Measurements from ENCODE around the gene MRPL10.

Gene MRPL10

DNA sequence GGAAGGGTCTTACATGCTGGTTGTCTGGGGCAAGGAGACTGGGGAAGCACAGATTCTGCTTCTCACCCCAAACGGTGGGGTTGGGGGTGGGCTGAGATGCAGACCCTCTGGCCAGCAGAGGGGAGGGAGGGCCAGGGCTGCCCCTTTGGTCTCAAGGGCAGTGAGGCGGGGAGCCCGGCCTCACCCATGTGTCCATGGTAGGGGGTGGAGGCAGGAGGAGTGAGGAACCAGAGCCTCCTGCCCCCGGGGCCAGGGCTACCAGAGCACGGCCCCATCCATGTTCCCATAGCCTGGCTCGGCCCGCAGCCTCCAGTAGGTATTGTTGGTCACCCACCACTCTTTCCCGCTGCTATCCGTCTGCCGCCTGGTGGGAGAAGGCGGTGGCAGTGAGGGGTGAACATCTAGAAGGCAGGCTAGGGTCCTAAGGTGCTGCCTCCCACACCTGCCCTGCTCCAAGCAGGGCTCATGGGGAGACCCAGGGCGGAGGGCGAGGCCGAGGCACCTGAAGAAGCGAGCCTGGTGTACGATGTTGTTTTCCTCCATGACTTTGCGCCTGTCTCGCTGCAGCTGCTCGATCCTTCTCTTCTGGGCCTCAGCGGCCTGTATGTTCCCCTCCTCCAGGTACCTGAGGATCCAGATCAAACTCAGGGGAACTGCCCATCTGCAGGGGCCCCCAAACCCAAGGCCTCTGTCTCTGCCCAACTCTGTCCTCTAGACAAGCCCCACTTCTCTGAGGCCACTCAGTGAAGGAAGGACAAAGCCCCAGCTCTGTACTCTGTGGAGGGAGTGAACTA lies 23.1 kb downstream of the MRPL10 start:
- H3K36me3 Mint-ChIP-seq: peaks cover 35% of the 10 kb centered on the region
- no peaks in the 10 kb centered on the region for H3K4me1 Mint-ChIP-seq
- DNase-seq (ENCODE audit: low spot score in 2 of 2) (no peak), ATAC-seq (ENCODE audit: low read depth) (no peak)
- no peaks in the 10 kb centered on the region for H3K27me3 Mint-ChIP-seq
- H3K4me3 Mint-ChIP-seq: no peak overlapping the region
- H3K9me3 Mint-ChIP-seq: no peaks in the 10 kb centered on the region
- no peak overlapping the region for H3K27ac Mint-ChIP-seq

DNA sequence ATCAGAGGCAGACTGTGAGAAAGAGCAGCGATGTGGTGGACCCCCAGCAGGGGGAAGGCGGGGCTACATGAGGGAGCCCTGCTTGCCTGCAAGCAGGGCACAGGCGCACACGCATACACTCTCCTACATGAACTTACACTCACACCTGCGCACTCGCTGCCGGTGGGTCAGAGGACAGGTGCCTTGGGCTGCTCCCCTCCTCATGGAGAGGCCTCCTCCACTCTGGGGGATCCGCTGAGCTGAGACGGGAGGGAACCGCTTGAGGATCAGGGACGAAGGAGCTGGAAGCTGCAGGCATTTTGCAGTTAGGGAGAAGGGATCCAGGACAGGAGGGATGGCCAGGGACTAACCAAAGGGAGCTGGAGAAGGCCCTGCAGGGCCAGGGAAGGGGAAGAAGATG lies 23.9 kb downstream of the MRPL10 start:
- no peak for DNase-seq (ENCODE audit: low spot score in 2 of 2)
- H3K4me1 Mint-ChIP-seq: no peaks in the 10 kb centered on the region
- no peak overlapping the region for H3K4me3 Mint-ChIP-seq
- H3K9me3 Mint-ChIP-seq: no peaks in the 10 kb centered on the region
- no peak overlapping the region for H3K27ac Mint-ChIP-seq
- H3K27me3 Mint-ChIP-seq: no peaks in the 10 kb centered on the region
- H3K36me3 Mint-ChIP-seq: peaks cover 30% of the 10 kb centered on the region
- ATAC-seq (ENCODE audit: low read depth): no peak

DNA sequence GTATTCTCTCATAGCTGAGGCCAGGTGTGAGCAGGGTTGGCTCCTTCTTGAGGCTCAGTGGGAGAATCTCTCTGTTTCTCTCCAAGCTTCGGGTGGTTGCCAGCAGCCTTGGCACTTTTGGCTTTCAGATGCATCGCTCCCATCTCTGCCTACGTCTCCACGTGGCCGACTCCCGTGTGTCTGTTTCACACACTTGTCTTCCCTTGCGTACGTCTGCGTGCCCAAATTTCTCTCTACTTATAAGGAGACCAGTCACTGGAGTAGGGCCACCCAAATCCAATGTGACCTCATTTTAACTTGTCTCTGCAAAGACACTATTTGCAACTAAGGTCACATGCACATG lies 24.5 kb downstream of the MRPL10 start:
- H3K27ac Mint-ChIP-seq: no peak overlapping the region
- H3K4me3 Mint-ChIP-seq: no peak overlapping the region
- no peaks in the 10 kb centered on the region for H3K27me3 Mint-ChIP-seq
- no peaks in the 10 kb centered on the region for H3K4me1 Mint-ChIP-seq
- ATAC-seq (ENCODE audit: low read depth): no peak
- no peak for DNase-seq (ENCODE audit: low spot score in 2 of 2)
- H3K36me3 Mint-ChIP-seq: peaks cover 25% of the 10 kb centered on the region
- no peaks in the 10 kb centered on the region for H3K9me3 Mint-ChIP-seq

DNA sequence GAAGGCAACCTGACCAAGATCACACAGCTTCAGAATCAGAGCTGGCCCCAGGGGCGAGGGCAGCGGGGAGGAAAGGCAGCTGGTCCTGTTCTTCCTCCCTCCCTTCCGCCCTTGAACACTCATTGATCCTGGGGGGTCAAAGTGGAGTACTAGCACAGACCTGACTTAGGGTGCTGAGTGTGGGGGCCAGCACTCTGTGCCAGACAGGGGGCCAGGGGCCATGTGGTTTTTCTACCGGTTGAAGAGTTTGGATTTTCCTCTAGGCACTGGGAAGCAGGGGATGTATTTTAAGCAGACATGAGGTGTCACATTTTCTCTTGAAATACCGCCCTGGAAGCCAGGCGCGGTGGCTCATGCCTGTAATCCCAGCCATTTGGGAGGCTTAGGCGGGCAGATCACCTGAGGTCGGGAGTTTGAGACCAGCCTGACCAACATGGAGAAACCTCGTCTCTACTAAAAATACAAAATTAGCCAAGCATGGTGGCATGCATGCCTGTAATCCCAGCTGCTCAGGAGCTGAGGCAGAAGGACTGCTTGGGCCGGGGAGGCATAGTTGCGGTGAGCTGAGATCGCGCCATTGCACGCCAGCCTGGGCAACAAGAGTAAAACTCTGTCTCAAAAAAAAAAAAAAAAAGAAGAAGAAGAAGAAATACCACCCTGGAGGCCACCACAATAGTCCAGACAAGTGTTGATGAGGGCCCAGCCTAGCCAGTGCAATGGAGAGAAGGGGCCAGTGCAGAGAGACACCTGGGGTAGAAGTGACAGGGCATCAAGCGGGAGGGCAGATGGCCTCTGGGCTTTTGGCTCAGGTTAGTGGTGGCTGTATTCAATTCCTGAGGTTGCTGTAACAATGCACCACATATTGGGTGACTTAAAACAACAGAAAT lies 25.1 kb downstream of the MRPL10 start:
- Mint-ChIP-seq H3K9me3 (no peaks in the 10 kb centered on the region), H3K27ac (no peak overlapping the region), H3K27me3 (no peaks in the 10 kb centered on the region), H3K36me3 (peaks cover 22% of the 10 kb centered on the region), H3K4me3 (no peak overlapping the region), H3K4me1 (no peaks in the 10 kb centered on the region)
- DNase-seq (ENCODE audit: low spot score in 2 of 2) (no peak), ATAC-seq (ENCODE audit: low read depth) (no peak)

DNA sequence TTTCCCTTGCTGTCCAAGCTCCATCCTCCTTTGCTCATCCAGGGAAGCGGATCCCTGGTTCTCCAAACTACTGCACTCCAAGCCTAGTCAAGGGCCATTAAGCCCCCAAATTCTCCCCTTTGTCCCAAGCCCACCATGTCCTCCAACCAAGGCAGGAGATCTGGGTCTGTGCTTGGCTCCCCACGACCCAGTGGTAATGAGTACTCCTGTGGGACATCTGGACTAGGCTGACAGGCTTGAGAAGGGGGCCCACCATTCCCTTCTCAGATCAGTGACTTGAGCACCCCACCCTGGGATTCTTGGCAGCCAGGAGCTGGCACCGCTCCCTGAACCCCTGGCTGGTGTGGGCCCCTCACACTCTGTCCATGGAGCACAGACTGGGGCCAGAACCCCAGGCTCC lies 26.9 kb downstream of the MRPL10 start:
- no peak overlapping the region for H3K27ac Mint-ChIP-seq
- H3K9me3 Mint-ChIP-seq: no peaks in the 10 kb centered on the region
- DNase-seq (ENCODE audit: low spot score in 2 of 2) (no peak), ATAC-seq (ENCODE audit: low read depth) (no peak)
- no peaks in the 10 kb centered on the region for H3K4me1 Mint-ChIP-seq
- H3K27me3 Mint-ChIP-seq: no peaks in the 10 kb centered on the region
- no peak overlapping the region for H3K4me3 Mint-ChIP-seq
- peaks cover 10% of the 10 kb centered on the region for H3K36me3 Mint-ChIP-seq

DNA sequence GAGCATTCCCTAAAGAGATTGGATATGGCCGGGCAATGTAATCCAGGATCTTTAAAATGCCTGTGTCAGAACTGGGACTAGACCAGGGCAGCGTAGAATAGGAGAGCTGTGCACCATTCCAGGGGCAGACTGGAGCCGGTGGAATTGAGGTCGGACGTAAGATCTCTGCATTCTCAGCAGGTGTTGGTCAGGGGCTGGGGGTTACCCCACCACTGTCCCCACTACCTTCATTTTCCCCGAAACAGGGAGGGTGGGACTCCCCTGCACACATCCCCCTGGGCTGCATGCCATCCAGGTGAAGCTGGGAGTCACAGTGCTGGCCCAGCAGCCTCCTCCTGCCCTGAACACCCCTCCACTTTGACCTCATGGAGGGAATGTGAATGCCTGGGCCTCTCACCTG lies 27.6 kb downstream of the MRPL10 start:
- ATAC-seq (ENCODE audit: low read depth): no peak
- H3K27me3 Mint-ChIP-seq: no peaks in the 10 kb centered on the region
- H3K27ac Mint-ChIP-seq: no peak overlapping the region
- H3K9me3 Mint-ChIP-seq: no peaks in the 10 kb centered on the region
- no peak overlapping the region for H3K4me3 Mint-ChIP-seq
- peaks cover 10% of the 10 kb centered on the region for H3K36me3 Mint-ChIP-seq
- H3K4me1 Mint-ChIP-seq: no peaks in the 10 kb centered on the region
- no peak for DNase-seq (ENCODE audit: low spot score in 2 of 2)

DNA sequence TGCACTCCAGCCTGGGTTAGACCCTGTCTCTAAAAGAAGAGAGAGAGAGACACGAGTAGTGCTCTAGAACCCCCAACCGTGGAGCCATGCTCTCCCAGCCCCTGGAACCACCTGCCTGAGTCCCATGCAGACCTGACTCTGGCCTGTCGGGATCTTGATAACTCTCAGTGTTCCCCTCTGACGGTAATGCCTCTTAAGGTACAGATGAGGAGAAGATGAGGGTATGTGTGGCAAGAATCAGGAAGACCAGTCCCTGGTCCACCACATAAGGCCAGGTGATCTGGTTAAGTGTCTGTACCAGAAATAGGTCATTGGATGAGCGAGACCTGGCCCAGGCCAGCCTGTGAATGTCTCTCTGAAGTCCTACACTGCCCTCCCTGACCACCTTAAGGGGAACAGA lies 28.1 kb downstream of the MRPL10 start:
- Mint-ChIP-seq H3K27ac (no peak overlapping the region), H3K27me3 (no peaks in the 10 kb centered on the region), H3K36me3 (peaks cover 9% of the 10 kb centered on the region), H3K9me3 (no peaks in the 10 kb centered on the region), H3K4me3 (no peak overlapping the region), H3K4me1 (no peaks in the 10 kb centered on the region)
- no peak for ATAC-seq (ENCODE audit: low read depth)
- DNase-seq (ENCODE audit: low spot score in 2 of 2): no peak

DNA sequence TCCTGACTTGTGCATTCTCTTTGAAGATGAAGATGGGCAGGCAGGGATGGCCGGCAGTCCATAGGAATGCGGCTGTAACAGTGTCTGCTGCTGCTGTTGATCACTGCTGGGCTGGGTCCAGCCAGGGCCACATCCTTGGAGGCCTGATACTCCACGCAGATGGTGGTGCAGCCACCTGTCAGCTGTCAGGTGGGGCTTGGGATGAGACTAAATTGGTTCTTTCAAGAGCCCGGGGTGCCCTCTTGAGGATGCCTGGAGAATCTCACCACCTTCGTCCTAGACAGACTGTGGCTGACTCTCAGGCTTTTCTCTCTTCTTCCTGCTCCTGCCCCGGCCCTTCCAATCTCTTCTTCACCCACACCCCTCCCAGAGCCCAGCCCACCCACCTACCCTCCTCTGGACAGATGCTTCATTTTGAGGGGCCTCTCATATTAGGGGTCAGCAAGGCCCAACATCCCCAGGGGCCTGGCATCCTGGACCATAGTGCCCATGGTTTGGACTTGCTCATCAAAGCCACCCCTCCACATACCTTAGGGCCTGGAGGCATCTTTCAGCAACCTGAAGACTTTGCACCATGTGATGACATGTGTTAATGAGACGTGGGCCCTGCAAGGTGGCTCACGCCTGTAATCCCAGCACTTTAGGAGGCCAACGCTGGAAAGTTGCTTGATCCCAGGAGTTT lies 28.9 kb downstream of the MRPL10 start:
- no peak overlapping the region for H3K4me3 Mint-ChIP-seq
- peaks cover 5% of the 10 kb centered on the region for H3K36me3 Mint-ChIP-seq
- peaks cover 3% of the 10 kb centered on the region for H3K27me3 Mint-ChIP-seq
- H3K27ac Mint-ChIP-seq: no peak overlapping the region
- DNase-seq (ENCODE audit: low spot score in 2 of 2): peak; percentile 51 to 55
- no peaks in the 10 kb centered on the region for H3K4me1 Mint-ChIP-seq
- H3K9me3 Mint-ChIP-seq: no peaks in the 10 kb centered on the region
- peak; percentile 97 for ATAC-seq (ENCODE audit: low read depth)

DNA sequence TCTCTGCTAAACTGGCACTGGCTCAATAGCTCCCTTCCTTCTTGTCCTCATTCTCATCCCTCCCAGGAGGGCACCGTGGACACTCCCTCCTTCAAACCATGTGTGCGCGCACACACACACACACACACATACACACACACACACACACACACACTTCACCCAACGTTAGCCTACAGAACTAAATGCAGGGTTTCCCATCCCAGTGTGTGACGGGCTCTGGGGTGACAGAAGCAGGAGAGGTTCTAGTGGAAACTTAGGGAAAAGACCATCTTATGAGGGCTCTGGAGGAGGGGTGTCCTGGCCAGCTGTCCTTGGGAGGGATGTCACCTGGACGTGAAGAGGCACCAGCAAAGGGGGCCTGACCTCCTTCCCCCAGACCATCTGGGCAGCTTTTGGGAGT lies 29.4 kb downstream of the MRPL10 start:
- Mint-ChIP-seq H3K27me3 (peaks cover 5% of the 10 kb centered on the region), H3K36me3 (peaks cover under 1% of the 10 kb centered on the region), H3K9me3 (no peaks in the 10 kb centered on the region), H3K4me3 (no peak overlapping the region), H3K27ac (no peak overlapping the region), H3K4me1 (no peaks in the 10 kb centered on the region)
- no peak for DNase-seq (ENCODE audit: low spot score in 2 of 2)
- no peak for ATAC-seq (ENCODE audit: low read depth)

DNA sequence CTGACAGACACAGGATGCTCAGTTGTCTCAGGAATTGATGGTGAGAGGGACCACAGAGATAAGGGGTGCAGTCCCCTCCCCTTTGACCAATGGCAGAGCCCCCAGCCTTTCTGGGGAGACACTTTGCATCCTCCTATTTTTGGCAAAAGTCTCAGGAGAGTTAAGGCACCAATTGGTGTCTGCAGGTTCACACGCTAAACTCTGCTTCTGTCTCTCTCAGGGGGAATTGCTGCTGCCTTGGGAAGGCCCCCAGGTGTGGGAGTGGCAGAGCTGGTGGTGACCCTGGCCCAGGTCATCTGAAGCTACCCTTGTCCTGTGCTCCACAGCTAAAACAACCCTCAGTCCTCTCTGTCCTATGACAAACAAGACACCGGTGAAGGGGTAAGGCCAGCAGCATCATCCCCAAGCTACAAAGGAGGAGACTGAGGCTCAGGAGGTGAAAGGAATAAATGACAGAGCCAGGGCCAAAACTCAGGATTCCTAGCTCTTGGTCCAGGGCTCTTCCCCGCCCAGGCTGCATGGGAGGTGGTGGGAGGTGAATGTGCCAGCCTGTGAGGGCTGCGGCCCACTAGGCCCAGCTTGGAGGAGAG lies 30.1 kb downstream of the MRPL10 start:
- ATAC-seq (ENCODE audit: low read depth): no peak
- Mint-ChIP-seq H3K27ac (no peak overlapping the region), H3K27me3 (peaks cover 7% of the 10 kb centered on the region), H3K4me3 (no peak overlapping the region), H3K36me3 (no peaks in the 10 kb centered on the region), H3K9me3 (no peaks in the 10 kb centered on the region), H3K4me1 (no peaks in the 10 kb centered on the region)
- no peak for DNase-seq (ENCODE audit: low spot score in 2 of 2)

DNA sequence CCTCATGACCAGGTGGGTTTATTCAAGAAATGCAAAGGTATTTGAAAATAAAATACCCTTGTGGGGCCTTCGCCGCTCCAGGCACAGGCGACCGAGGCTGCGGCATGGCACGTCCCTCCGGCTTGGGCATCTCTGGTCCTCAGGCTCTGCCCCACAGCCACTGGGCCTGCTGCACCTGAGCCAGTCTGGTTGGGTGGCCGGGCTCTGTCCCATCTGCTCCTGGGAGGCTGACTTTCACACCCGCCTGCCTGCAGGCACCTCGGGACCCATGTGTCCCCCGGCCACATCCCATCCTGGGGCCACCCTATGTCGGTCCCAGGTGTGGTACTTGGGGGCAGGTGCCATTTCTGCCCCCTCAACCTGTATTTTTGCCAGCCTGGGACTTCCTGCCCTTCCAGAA lies 30.7 kb downstream of the MRPL10 start:
- no peaks in the 10 kb centered on the region for H3K9me3 Mint-ChIP-seq
- H3K36me3 Mint-ChIP-seq: no peaks in the 10 kb centered on the region
- H3K27me3 Mint-ChIP-seq: peaks cover 7% of the 10 kb centered on the region
- H3K27ac Mint-ChIP-seq: no peak overlapping the region
- no peak for DNase-seq (ENCODE audit: low spot score in 2 of 2)
- ATAC-seq (ENCODE audit: low read depth): no peak
- H3K4me1 Mint-ChIP-seq: no peaks in the 10 kb centered on the region
- H3K4me3 Mint-ChIP-seq: no peak overlapping the region

DNA sequence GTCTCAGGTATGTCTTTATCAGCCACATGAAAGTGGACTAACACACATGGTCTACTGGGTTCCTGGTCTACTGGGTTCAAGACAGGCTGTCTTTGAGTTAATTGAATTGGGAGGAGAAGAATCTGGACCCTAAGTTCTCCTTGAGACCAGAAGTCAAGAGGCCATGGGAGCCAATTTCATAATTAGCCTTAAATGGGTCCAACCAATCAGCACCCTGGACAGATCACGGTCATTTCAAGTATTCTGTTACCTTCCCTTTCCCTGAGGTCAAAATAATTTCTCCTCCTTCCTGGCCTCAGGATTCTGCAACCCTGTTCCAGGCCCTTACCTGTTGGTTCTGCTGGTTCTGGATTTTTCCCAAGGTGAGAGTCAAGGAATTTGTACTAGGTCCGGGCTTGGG lies 33.5 kb downstream of the MRPL10 start:
- Mint-ChIP-seq H3K4me3 (no peak overlapping the region), H3K9me3 (no peaks in the 10 kb centered on the region), H3K27me3 (peaks cover 14% of the 10 kb centered on the region), H3K4me1 (no peaks in the 10 kb centered on the region), H3K27ac (no peak overlapping the region), H3K36me3 (no peaks in the 10 kb centered on the region)
- ATAC-seq (ENCODE audit: low read depth) (no peak), DNase-seq (ENCODE audit: low spot score in 2 of 2) (no peak)

DNA sequence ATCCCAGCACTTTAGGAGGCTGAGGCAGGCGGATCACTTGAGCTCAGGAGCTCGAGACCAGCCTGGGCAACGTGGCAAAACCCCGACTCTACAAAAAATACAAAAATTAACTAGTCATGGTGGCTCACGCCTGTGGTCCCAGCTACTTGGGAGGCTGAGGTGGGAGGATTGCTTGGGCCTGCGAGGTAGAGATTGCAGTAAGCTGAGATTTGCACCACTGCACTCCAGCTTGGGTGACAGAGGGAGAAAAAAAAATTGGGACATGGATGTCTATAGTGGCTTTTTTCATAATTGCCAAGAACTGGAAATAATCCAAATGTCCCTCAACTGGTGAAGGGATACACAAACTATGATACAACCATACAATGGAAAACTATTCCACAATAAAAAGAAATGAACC lies 38.4 kb downstream of the MRPL10 start:
- no peaks in the 10 kb centered on the region for H3K36me3 Mint-ChIP-seq
- DNase-seq (ENCODE audit: low spot score in 2 of 2): no peak
- no peak for ATAC-seq (ENCODE audit: low read depth)
- H3K27me3 Mint-ChIP-seq: peaks cover 23% of the 10 kb centered on the region
- H3K27ac Mint-ChIP-seq: no peak overlapping the region
- H3K4me1 Mint-ChIP-seq: peaks cover 6% of the 10 kb centered on the region
- no peaks in the 10 kb centered on the region for H3K9me3 Mint-ChIP-seq
- no peak overlapping the region for H3K4me3 Mint-ChIP-seq

DNA sequence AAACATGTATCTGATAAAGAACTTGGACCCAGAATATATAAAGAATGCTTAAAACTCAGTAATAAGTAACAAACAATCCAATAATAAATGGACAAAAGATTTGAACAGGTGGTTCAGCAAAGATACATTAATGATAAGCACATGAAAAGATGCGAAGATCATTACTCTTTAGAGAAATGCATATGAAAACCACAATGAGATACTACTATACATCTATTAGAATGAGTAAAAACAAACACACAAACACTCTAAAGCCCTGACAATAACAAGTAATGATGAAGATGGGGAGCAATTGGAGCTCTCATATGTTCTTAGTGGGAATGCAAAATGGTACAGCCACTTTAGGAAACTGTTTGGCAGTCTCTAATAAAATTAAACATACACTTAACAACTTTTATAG lies 38.9 kb downstream of the MRPL10 start:
- Mint-ChIP-seq H3K4me1 (peaks cover 9% of the 10 kb centered on the region), H3K9me3 (no peaks in the 10 kb centered on the region), H3K27me3 (peaks cover 23% of the 10 kb centered on the region), H3K27ac (no peak overlapping the region), H3K4me3 (no peak overlapping the region), H3K36me3 (no peaks in the 10 kb centered on the region)
- ATAC-seq (ENCODE audit: low read depth) (no peak), DNase-seq (ENCODE audit: low spot score in 2 of 2) (no peak)
